NOMO-1 treated with DMSO at 0.1 percent for 48 hours (cell line): Measurements from ENCODE around the gene HCCS.

ENCODE experiments used
- DNase-seq: peaks from one replicate; lab custom pipeline; 2025; ENCODE audit not compliant: unreplicated experiment; lab: John Stamatoyannopoulos, UW

Gene HCCS

DNA sequence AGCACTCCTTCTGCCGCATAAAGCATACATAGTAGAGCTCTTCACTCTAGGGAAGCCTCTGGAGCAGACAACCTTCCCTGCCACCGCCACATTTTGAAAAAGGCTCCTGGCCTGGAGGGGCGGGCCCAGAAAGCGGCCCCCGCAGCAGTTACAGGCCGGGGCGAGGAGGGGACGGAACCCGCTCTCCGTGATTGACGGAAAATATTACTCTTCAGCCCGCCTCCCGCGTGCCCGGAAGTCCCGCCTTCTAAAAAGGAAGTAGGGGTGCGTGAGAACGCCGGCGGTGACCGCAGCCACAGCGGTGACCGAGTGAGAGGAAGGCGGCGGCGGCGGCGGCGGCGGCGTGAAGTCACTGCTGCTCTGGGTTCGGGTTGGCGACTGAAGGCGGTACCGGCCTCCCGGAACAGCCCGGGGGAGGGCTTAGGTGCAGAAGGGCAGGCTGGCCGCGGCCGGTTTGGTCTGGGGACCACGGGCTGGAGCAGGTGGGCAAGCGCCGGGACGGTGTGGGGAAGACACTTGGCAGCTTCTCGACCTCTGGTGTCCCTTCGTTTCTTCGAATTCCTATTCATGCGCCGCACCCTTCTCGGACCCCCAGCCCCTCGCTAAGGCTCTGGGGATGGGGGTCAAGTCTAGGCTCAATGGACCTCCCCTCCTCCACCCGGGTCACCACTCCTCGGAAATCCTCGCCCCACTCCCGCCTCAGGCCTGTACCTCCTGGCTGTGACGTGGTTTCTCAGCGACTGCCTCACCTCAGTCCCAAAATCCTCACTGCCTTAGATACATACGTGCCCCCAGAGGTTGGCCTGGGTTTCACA lies at the start of gene HCCS:
Gene HCCS (plus strand): TSS at position 296 of the 815 bp plus-strand sequence. CDS start 729 bp downstream, outside the sequence.
- peak; percentile 67 for DNase-seq

- DNase-seq = no peak
Observed at GRCh38 chrX:11064276-11064675, 46.9 kb upstream of the HCCS start.

- DNase-seq = no peak
Observed at GRCh38 chrX:11064851-11065600, 46.1 kb upstream of the HCCS start.

GRCh38 chrX:11066812-11067211 lies 44.3 kb upstream of the HCCS start:
- DNase-seq = no peak

GRCh38 chrX:11073381-11073780 lies 37.8 kb upstream of the HCCS start:
- no peak for DNase-seq

DNA sequence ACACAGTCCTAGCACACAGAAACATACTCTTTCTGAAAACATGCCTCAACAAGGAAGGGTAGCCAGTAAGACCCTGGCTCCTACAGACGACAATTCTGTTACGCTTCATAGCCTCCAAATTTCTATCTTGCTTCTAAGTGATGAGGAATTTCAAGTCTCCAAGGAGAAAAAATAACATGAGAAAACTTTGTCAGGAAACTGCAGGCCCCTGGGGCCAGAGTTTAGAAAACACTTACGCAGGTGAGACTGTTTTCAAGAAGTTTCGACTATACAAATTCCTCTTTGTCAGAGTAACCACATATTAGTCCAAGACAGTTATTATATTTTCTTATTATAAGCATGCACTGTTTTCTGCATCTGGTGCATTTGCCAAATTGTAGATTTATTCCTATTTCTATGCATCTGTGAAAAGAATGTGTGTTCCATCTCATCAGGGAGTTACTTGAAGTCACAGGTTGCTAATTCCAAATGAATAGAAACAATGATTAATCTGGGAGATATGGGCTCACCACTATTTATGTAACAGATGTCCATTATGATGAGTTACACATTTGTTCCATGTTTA lies 30.3 kb upstream of the HCCS start:
- DNase-seq = no peak

- DNase-seq = no peak
Observed at GRCh38 chrX:11081511-11081910, 29.6 kb upstream of the HCCS start.

DNA sequence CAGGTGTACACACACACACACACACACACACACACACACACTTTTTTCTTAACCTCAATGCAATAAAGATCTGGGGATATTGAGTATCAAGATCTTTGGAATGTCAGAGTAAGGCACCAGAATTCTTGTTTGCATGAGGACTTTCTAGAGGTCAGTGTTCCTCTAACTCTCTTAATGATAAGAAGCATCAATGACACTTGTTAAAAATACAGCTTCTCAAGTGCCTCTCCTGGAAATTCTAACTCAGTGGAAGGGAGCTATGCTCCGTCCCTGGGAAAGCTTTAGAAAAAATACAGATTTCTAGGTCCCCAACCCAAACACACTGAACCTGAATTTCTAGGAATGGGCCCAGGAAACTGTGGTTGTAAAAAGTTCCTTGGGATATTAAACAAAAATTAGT lies 25.8 kb upstream of the HCCS start:
- DNase-seq = no peak

GRCh38 chrX:11089802-11090201 lies 21.3 kb upstream of the HCCS start:
- DNase-seq = no peak

DNA sequence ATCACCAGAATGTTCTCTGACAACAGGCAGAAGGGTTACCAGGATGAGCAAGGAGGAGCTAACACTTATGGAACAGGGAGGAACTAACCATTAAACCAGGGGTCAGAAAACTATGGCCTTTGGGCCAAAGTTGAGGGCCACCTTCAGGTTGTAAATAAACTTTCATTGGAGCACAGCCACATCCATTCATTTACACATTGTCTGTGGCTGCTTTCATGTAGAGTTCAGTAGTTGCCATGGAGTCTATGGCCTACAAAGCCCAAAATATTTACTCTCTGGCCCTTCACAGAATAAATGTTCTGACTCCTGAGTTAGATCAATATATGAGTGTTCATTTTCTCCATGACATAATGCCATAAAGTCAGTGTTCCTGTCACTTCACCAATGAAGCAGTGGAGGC lies 13.2 kb upstream of the HCCS start:
- no peak for DNase-seq

- no peak for DNase-seq
Observed at GRCh38 chrX:11099465-11099864, 11.7 kb upstream of the HCCS start.

GRCh38 chrX:11100281-11101035 lies 10.7 kb upstream of the HCCS start:
- DNase-seq = no peak

DNA sequence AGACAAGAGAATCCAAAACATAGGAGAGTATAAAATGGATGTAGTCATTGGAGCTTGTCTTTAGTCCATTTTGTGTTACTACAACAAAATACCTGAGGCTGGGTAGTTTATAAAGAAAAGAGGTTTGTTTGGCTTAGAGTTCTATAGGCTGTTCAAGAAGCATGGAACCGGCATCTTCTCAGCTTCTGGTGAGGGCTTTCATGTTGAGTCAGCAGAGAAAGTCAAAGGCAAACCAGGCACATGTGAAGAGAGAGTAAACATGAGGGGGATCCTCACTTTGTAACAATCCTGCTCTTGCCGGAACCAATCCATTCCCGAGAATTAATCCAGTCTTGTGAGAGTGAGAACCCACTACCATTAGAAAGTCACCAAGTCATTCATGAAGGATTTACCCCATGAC lies 8.1 kb upstream of the HCCS start:
- DNase-seq = no peak

GRCh38 chrX:11103751-11104150 lies 7.4 kb upstream of the HCCS start:
- DNase-seq = no peak

- DNase-seq = no peak
Observed at GRCh38 chrX:11105080-11105479, 6.1 kb upstream of the HCCS start.

DNA sequence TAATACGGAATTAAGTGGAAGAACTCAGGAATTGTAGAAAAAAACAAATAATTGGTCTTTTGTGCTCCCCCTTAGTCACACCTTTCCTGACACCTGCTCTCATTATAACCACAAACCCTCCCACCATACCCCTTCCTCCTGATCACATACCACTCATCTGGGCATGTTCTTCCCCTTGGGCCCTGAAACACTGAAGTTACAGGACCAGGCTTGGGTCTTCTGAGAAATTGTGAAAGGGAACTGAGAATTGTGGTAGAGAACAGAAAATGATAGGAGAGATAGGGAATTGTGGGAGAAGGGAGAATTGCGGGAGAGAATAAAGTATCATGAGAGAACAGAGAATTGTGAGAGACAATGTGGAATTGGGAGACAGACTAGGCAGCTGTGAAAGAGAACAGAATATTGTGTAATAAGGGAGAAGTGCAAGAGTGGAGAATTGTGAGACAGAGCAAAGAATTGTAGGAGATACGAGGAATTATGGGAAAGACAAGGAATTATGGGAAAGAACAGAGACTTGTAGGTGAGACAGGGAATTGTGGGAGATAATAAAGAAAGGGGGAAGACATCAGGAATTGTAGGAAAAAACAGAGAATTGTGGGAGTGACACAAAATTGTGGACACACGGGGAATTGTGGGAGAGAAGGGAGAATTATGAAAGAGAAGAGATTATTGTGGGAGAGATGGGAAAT lies 2.7 kb upstream of the HCCS start:
- no peak for DNase-seq

DNA sequence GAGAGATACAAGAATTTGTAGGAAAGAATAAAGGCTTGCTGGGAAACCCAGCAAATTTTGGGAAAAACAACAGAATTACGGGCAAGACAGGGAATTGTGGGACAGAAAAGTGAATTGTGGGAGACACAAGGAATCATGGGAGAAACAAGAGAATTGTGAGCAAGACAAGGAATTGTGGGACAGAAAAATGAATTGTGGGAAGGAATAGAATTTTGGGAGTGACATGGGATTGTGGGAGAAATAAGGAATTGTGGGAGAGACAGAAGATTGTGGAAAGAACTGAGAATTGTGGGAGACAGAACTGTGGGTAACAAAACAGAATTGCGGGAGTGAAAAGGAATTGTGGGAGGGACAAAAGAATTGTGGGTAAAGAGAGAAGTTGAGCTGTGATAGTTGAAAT lies 1.2 kb upstream of the HCCS start:
- DNase-seq = no peak

- DNase-seq = no peak
Observed at GRCh38 chrX:11111947-11112346, 815 bp downstream of the HCCS start.

DNA sequence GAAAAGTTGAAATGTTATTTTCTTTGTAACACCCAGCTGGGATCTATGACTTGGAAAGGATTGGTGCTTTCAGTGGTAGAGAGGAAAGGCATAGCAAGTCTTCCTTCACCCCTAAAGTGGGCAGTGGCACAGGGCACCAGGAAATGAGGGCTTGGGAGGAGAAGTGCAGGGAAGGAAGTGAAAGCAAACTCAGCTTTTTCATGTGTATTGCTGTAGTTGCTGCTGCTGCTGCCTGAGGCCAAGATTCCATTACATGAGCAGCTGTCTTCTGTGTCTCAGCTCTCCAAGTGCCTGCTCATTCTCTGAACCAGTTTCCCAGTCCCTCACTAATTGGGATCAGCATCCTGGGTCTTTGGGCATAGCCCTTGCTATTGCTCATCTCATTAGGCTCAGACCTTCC lies 2.6 kb downstream of the HCCS start:
- DNase-seq = peak; percentile 64

DNA sequence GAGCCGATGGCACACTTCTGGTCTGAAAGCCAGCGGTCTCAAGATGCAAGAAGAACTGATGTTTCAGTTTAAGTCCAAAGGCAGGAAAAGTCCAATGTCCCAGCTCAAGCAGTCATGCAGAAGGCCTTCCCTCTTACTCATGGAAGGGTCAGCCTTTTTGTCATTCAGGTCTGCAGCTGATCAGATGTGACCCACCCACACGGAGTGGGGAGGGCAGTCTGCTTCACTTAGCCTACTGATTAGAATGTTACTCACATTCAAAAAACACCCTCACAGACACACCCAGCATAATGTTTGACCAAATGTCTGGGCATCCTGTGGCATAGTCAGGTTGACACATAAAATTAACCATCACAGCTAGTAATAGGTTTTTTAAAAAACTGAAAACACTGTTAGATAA lies 6.6 kb downstream of the HCCS start:
- no peak for DNase-seq
